ENCODE results near the gene CDH13.
A peak's percentile ranks its signal among the peaks of the same experiment; 100 is the strongest.

Gene CDH13

DNA sequence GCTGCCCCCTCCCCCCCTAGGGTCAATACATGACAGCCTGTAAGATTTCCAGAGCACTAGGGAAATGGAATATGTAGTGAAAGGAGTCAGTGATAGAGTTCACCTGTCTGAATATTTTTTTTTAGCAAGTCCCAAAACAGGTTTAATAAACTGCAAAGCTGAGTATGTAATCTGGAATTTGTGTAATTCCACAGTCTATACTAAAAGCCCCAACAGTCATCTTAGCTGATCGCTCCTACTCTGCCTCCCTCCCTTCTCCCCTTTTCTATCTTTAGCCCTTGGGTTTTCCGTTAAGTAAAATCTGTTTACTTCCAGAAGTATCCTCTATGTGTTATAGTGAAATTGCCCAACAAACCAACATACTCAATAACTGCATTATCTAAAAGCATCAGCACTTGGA, 3.5 kb downstream of the CDH13 start:
- Histone ChIP-seq H3K9me3 (ENCODE audit: insufficient read depth, low read depth, low read length) (no peaks in the 10 kb centered on the region), H3K4me3 (ENCODE audit: low read depth, low read length) (no peak overlapping the region), H2AK5ac (ENCODE audit: low read length) (no peak overlapping the region), H4K12ac (ENCODE audit: low read depth, low read length) (no peak overlapping the region), H3K9ac (ENCODE audit: low read length) (no peak overlapping the region), H3K4me2 (ENCODE audit: low read length) (peak overlapping the region; percentile 27), H4K8ac (ENCODE audit: low read depth, low read length) (no peak overlapping the region), H3K79me2 (ENCODE audit: control insufficient read depth, insufficient read depth, low read length, poor library complexity) (peaks cover 3% of the 10 kb centered on the region), H2BK12ac (ENCODE audit: low read length) (no peak overlapping the region), H3K4ac (ENCODE audit: low read depth, low read length) (no peak overlapping the region), H2BK120ac (ENCODE audit: insufficient read depth, low read length, poor library complexity) (no peak overlapping the region), H4K91ac (ENCODE audit: low read depth, low read length) (no peak overlapping the region), H3K4me1 (ENCODE audit: control insufficient read depth in 1 of 2, insufficient read depth in 2 of 2, low read length in 2 of 2) (peaks cover 14 to 28% of the 10 kb centered on the region in 2 experiments), H3K23ac (ENCODE audit: low read length) (no peak overlapping the region), H3K79me1 (ENCODE audit: low read length) (peaks cover 21% of the 10 kb centered on the region), H3K14ac (ENCODE audit: low read length) (no peak overlapping the region), H3K18ac (ENCODE audit: low read length) (no peak overlapping the region), H3K27me3 (ENCODE audit: insufficient read depth, low read length) (peaks cover 14% of the 10 kb centered on the region), H3K27ac (ENCODE audit: low read depth, low read length) (peak overlapping the region; percentile 69), H3K36me3 (ENCODE audit: control insufficient read depth in 1 of 2, insufficient read depth in 2 of 2, low read length in 2 of 2) (no peaks in the 10 kb centered on the region), H2BK5ac (ENCODE audit: low read depth, low read length, poor library complexity) (no peak overlapping the region), H2AFZ (ENCODE audit: insufficient read depth, low read length, poor library complexity) (no peak overlapping the region)
- no CpG with 5 or more reads among the region's 2 CpGs for WGBS (ENCODE audit: extremely low coverage, insufficient coverage, insufficient read length)
- no peak for DNase-seq

DNA sequence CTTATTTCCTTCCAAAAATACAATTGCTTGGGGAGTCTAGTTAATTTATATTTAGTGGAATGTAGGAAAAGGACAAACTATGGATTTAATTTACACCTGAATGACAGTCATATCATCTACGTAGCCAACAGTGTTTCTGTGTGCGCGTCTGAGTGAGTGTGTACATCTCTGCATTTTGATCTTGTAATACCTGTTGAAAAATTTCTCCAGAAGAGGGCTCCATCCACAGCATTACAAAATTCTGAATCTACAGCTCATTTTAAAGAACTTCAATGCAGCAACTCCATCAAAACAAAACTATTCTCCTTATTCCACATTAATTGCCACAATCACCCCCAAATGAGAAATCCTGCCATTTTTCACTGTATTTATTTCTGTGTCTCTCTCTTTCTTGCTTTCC, 3.9 kb downstream of the CDH13 start:
- DNase-seq, result no peak
- H3K4me2 ChIP-seq (ENCODE audit: low read length), result no peak overlapping the region
- no peaks in the 10 kb centered on the region for H3K9me3 ChIP-seq (ENCODE audit: insufficient read depth, low read depth, low read length)
- no peak overlapping the region for H3K27ac ChIP-seq (ENCODE audit: low read depth, low read length)
- H3K4me3 ChIP-seq (ENCODE audit: low read depth, low read length), result no peak overlapping the region
- no peak overlapping the region for H3K14ac ChIP-seq (ENCODE audit: low read length)
- no peak overlapping the region for H2AK5ac ChIP-seq (ENCODE audit: low read length)
- H3K18ac ChIP-seq (ENCODE audit: low read length), result no peak overlapping the region
- peaks cover 22% of the 10 kb centered on the region for H3K79me1 ChIP-seq (ENCODE audit: low read length)
- H3K9ac ChIP-seq (ENCODE audit: low read length), result no peak overlapping the region
- H3K36me3 ChIP-seq (ENCODE audit: control insufficient read depth in 1 of 2, insufficient read depth in 2 of 2, low read length in 2 of 2), result no peaks in the 10 kb centered on the region
- WGBS (ENCODE audit: extremely low coverage, insufficient coverage, insufficient read length), result no CpG with 5 or more reads among the region's 3 CpGs
- H4K12ac ChIP-seq (ENCODE audit: low read depth, low read length), result no peak overlapping the region
- H2AFZ ChIP-seq (ENCODE audit: insufficient read depth, low read length, poor library complexity), result no peak overlapping the region
- peaks cover 14% of the 10 kb centered on the region for H3K27me3 ChIP-seq (ENCODE audit: insufficient read depth, low read length)
- no peak overlapping the region for H4K91ac ChIP-seq (ENCODE audit: low read depth, low read length)
- no peak overlapping the region for H3K4ac ChIP-seq (ENCODE audit: low read depth, low read length)
- H2BK12ac ChIP-seq (ENCODE audit: low read length), result no peak overlapping the region
- H3K4me1 ChIP-seq (ENCODE audit: control insufficient read depth in 1 of 2, insufficient read depth in 2 of 2, low read length in 2 of 2), result peaks cover 14 to 28% of the 10 kb centered on the region in 2 experiments
- no peak overlapping the region for H4K8ac ChIP-seq (ENCODE audit: low read depth, low read length)
- no peak overlapping the region for H3K23ac ChIP-seq (ENCODE audit: low read length)
- no peak overlapping the region for H2BK5ac ChIP-seq (ENCODE audit: low read depth, low read length, poor library complexity)
- peaks cover 3% of the 10 kb centered on the region for H3K79me2 ChIP-seq (ENCODE audit: control insufficient read depth, insufficient read depth, low read length, poor library complexity)
- H2BK120ac ChIP-seq (ENCODE audit: insufficient read depth, low read length, poor library complexity), result no peak overlapping the region

DNA sequence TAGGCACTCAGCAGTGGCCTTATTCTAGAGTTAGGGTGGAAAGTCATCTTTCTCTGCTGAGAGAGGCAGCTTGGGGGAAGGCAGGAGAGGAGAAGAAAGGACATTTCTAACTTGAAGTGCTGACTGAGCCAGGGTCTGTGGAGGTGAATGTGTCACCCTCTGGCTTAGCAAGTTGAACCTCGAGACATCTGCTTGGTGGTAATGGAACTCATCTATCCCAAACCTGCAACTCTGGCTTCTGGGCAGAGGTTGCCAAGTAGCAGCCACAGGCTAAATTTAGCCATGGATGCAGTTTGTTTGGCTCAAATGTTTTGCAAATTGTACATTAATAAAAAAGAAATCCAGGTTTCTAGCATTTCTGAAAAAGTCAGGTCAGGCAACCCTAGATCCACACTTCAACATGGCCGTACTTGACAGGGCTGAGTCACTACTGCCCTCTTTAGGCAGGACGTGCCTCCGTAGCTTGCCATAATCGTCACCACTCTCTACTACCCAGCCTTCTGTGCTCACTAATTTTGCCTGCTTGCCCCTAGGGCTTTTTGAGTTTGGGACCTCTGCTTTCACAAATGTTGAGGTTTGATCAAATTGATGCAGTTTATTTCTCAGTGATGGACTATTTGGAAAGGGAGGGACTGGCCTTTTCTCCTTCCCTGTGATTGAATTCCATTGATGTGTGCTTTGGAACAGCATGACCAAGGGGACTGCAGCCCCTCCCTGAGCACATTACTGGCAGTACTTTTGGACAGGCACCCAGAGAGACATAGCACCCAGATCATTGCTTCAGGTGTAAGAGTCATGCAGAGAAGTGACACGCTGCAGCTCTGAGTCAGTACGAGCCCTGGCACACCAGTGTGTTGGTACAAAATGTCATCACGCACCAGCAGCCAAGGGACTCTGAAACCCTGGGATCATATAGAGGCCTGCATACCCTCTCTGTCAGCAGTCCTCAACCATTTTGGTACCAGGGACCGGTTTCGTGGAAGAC, 5.2 kb downstream of the CDH13 start:
- H2AFZ ChIP-seq (ENCODE audit: insufficient read depth, low read length, poor library complexity), result no peak overlapping the region
- H2AK5ac ChIP-seq (ENCODE audit: low read length), result no peak overlapping the region
- no peak overlapping the region for H3K4me2 ChIP-seq (ENCODE audit: low read length)
- no peak overlapping the region for H3K9ac ChIP-seq (ENCODE audit: low read length)
- peak overlapping the region; percentile 51 for H2BK12ac ChIP-seq (ENCODE audit: low read length)
- H3K14ac ChIP-seq (ENCODE audit: low read length), result no peak overlapping the region
- DNase-seq, result no peak
- no peak overlapping the region for H3K4ac ChIP-seq (ENCODE audit: low read depth, low read length)
- no peak overlapping the region for H3K4me3 ChIP-seq (ENCODE audit: low read depth, low read length)
- H2BK5ac ChIP-seq (ENCODE audit: low read depth, low read length, poor library complexity), result no peak overlapping the region
- H3K4me1 ChIP-seq (ENCODE audit: control insufficient read depth in 1 of 2, insufficient read depth in 2 of 2, low read length in 2 of 2), result peaks cover 14 to 24% of the 10 kb centered on the region in 2 experiments
- no peaks in the 10 kb centered on the region for H3K9me3 ChIP-seq (ENCODE audit: insufficient read depth, low read depth, low read length)
- peak overlapping the region; percentile 20 for H4K91ac ChIP-seq (ENCODE audit: low read depth, low read length)
- peaks cover 3% of the 10 kb centered on the region for H3K79me2 ChIP-seq (ENCODE audit: control insufficient read depth, insufficient read depth, low read length, poor library complexity)
- H3K18ac ChIP-seq (ENCODE audit: low read length), result peak overlapping the region; percentile 34
- no peak overlapping the region for H4K8ac ChIP-seq (ENCODE audit: low read depth, low read length)
- peaks cover 22% of the 10 kb centered on the region for H3K79me1 ChIP-seq (ENCODE audit: low read length)
- WGBS (ENCODE audit: extremely low coverage, insufficient coverage, insufficient read length), result no CpG with 5 or more reads among the region's 10 CpGs
- H3K23ac ChIP-seq (ENCODE audit: low read length), result no peak overlapping the region
- H4K12ac ChIP-seq (ENCODE audit: low read depth, low read length), result no peak overlapping the region
- H3K36me3 ChIP-seq (ENCODE audit: control insufficient read depth in 1 of 2, insufficient read depth in 2 of 2, low read length in 2 of 2), result no peaks in the 10 kb centered on the region
- no peak overlapping the region for H3K27ac ChIP-seq (ENCODE audit: low read depth, low read length)
- H3K27me3 ChIP-seq (ENCODE audit: insufficient read depth, low read length), result peaks cover 4% of the 10 kb centered on the region
- no peak overlapping the region for H2BK120ac ChIP-seq (ENCODE audit: insufficient read depth, low read length, poor library complexity)

DNA sequence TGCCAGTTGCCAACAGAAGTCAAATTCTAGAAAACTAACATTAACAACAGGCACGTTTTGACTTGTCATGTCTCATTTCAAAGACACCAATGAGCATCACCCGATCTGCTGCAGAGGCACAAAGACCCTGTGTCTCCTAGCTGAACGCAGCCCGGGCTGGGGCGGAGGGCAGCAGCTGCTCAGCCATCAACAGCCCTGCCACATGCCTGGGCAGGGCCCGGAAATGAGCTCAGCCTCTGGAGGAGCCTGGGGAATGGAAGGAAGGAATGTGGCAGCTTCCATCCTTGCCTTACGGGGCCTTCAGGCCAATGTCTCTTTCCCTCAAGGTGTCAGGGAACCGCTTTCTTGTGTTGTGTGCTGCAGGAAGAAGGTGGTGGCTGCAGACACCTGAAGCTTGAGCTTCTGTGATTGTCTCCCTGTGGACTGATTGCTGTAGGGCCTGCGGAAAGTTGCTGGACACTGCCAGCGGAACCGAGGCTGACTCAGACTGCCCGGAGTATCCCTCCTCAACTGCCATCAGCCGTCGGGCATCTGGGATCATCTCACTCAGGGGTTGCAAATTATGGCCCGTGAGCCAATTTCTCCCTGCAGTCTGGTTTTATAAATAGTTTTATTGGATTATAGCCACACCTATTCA, 7.3 kb downstream of the CDH13 start:
- no peaks in the 10 kb centered on the region for H3K36me3 ChIP-seq (ENCODE audit: control insufficient read depth in 1 of 2, insufficient read depth in 2 of 2, low read length in 2 of 2)
- peak overlapping the region; percentile 1 for H3K27ac ChIP-seq (ENCODE audit: low read depth, low read length)
- H2BK120ac ChIP-seq (ENCODE audit: insufficient read depth, low read length, poor library complexity), result no peak overlapping the region
- no peak overlapping the region for H3K4ac ChIP-seq (ENCODE audit: low read depth, low read length)
- H3K4me2 ChIP-seq (ENCODE audit: low read length), result no peak overlapping the region
- H2AK5ac ChIP-seq (ENCODE audit: low read length), result no peak overlapping the region
- no peaks in the 10 kb centered on the region for H3K27me3 ChIP-seq (ENCODE audit: insufficient read depth, low read length)
- peaks cover 1 to 11% of the 10 kb centered on the region in 2 experiments for H3K4me1 ChIP-seq (ENCODE audit: control insufficient read depth in 1 of 2, insufficient read depth in 2 of 2, low read length in 2 of 2)
- no peak overlapping the region for H4K8ac ChIP-seq (ENCODE audit: low read depth, low read length)
- H3K79me1 ChIP-seq (ENCODE audit: low read length), result peaks cover 10% of the 10 kb centered on the region
- no peak overlapping the region for H3K18ac ChIP-seq (ENCODE audit: low read length)
- H3K79me2 ChIP-seq (ENCODE audit: control insufficient read depth, insufficient read depth, low read length, poor library complexity), result no peaks in the 10 kb centered on the region
- no peak overlapping the region for H4K12ac ChIP-seq (ENCODE audit: low read depth, low read length)
- no peak overlapping the region for H2BK5ac ChIP-seq (ENCODE audit: low read depth, low read length, poor library complexity)
- no peak overlapping the region for H3K4me3 ChIP-seq (ENCODE audit: low read depth, low read length)
- H2AFZ ChIP-seq (ENCODE audit: insufficient read depth, low read length, poor library complexity), result no peak overlapping the region
- WGBS (ENCODE audit: extremely low coverage, insufficient coverage, insufficient read length), result no CpG with 5 or more reads among the region's 15 CpGs
- H2BK12ac ChIP-seq (ENCODE audit: low read length), result peak overlapping the region; percentile 55
- H3K9me3 ChIP-seq (ENCODE audit: insufficient read depth, low read depth, low read length), result no peaks in the 10 kb centered on the region
- peak overlapping the region; percentile 45 for H4K91ac ChIP-seq (ENCODE audit: low read depth, low read length)
- H3K9ac ChIP-seq (ENCODE audit: low read length), result no peak overlapping the region
- no peak overlapping the region for H3K14ac ChIP-seq (ENCODE audit: low read length)
- no peak for DNase-seq
- no peak overlapping the region for H3K23ac ChIP-seq (ENCODE audit: low read length)

Data from trophoblast cell (in vitro differentiated cells and primary cell).